GM12801 (cell line): Measurements from ENCODE around the gene IPO13.

Source experiments
- TF ChIP-seq, protein P1 (sequence below): IDR thresholded peaks from one replicate; pipeline ENCODE4 v1.5.1; 2011; ENCODE audit warnings: control low read depth; ENCODE audit not compliant: insufficient read length; ENCODE audit errors: extremely low read depth

IPO13 gene

DNA sequence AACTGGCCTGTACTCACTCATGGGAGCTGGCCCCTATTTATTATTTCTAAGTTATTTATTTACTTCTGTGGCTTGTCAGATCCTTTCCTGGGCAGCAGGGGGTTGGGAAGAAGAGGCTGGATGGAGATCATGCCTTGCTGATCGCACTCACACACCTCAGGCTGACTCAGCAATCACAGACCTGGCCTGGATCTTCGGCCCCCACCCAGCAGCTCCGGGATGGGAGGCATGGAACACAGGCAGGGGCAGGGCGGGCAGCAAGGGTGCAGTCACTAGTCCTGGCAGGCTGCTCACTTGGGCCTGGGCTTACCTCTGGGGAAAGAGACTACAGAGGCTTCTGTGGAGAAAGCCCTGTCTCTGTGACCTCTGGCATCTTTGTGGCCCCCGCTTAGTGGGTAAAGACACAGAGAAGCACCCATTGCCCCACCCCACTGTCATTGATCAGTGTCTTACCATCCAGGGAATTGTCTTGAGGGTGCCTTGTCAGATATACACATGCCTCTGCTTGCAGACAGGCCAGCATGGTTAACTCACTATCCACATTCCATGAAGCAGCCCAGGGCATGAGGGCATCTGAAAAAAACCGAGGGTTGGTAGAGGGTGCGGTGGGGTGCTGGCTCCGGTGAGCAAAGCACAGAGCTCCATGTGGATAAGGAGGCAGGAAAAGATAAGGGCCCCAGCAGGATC is 9.4 kb upstream of the IPO13 start:
- TF ChIP-seq, protein P1, sequence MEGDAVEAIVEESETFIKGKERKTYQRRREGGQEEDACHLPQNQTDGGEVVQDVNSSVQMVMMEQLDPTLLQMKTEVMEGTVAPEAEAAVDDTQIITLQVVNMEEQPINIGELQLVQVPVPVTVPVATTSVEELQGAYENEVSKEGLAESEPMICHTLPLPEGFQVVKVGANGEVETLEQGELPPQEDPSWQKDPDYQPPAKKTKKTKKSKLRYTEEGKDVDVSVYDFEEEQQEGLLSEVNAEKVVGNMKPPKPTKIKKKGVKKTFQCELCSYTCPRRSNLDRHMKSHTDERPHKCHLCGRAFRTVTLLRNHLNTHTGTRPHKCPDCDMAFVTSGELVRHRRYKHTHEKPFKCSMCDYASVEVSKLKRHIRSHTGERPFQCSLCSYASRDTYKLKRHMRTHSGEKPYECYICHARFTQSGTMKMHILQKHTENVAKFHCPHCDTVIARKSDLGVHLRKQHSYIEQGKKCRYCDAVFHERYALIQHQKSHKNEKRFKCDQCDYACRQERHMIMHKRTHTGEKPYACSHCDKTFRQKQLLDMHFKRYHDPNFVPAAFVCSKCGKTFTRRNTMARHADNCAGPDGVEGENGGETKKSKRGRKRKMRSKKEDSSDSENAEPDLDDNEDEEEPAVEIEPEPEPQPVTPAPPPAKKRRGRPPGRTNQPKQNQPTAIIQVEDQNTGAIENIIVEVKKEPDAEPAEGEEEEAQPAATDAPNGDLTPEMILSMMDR = no peak

DNA sequence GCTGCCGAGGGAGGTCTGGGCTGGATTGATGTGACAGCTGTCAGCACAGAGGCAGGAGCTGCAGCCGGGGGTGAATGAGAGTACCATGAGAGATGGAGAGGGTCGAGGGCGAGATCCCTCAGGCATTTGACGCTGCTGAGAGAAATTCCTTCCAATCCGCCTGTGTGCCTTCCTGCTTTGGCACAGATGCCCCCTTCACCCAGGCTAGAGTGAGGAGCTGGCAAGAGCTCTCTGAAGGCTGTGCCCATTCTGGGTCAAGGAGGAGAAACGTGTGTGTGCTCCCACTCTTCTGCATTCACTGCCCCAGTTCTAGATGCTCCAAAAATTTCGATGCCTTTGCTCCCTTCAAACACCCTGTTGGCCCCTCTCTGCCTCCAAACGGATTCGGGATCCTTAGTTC is 8.4 kb upstream of the IPO13 start:
- TF ChIP-seq, protein P1 = no peak

DNA sequence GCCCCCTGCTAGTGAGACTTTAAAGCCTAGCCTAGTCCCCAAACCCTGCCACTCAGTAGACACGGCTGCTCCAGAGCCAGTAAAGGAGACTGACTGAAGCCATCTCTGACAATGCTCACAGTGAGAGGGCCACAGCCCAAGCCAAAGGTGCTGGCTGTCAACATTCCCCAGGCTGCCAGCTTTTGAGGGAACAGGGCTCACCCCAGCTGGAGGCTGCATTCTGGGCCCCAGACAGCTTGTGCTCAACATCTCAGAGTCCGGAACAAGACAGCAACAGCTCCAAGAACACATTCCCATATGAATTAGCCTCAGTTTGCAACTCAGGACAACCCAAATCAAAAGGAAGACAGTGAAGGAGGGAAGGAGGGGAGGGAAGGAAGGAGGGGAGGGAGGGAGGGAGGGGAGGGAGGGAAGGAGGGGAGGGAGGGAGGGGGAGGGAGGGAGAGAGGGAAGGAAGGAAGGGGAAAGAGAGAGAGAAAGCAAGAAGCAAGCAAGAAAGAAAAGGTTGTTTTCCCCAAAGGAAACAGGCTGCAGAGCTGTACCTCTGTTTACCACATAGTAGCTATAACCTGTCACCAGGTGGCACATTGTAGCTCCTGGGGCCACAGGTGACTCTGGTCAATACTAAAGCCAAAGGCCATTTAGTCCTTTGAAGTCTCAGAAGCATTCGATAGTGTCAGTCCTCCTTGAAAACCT is 7.7 kb upstream of the IPO13 start:
- TF ChIP-seq, protein P1 = no peak

DNA sequence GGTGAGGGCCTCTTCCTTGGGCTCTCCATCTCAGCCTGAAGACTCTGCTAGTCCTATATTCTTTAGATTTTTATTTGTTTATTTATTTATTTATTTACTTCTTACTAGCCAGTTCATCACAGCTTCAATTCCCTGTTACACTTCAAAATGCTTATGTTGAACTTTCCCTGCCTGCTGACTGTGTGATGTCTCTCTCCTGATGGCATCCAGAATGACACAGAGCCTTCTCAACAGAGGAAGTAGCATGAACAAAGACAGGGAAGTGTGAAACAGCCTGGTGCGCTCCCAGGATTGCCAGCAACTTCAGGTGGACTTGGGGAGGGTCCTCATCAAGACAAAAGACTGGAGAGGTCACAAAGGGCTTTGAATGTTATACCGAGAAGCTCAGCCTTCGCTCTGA is 4.3 kb upstream of the IPO13 start:
- TF ChIP-seq, protein P1 = no peak

DNA sequence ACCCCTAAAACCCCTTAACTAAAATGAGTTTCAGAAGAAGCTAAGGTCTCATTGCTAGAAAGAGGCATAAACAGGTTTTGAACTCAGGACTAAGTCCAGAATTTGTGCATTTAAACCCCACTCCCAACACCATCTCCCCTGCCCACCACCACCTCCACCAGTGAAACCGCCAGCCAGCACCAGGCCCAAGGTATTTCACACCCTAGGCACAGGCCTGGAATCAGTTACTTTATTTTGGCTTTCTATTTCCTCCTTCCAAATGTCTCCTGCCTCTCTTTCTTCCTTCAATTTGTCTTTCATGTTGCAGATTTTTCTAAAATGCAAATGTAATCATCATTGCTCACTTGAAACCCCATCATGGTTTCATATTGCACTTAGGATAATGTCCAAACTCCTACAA is 1.9 kb upstream of the IPO13 start:
- TF ChIP-seq, protein P1 = no peak

DNA sequence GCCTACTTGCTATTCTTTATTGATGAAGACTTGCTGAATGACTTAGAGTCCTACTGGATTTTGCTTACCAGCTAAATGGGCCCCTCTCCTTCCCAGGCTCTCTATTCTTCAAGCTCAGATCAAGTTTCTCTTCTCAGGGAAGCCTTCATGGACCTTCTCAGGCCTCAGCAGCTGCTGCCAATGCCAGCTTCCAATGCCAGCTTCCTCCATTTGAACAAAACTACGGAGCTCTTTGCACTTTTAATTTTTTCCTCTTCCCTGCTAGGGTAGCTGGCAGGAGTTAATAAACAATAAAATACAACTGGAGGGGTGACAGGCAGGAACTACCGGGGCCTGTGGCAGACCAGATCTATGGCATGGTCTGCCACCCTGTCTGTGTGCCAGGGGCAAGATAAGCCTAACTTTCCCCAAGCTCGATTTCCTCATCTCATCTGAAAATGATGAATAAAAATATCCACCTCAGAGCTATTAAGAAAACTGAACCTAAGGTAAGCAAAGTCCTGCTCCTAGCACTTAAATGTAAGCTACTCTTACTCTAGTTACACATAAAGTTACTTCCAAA is 995 bp upstream of the IPO13 start:
- TF ChIP-seq, protein P1 = no peak

DNA sequence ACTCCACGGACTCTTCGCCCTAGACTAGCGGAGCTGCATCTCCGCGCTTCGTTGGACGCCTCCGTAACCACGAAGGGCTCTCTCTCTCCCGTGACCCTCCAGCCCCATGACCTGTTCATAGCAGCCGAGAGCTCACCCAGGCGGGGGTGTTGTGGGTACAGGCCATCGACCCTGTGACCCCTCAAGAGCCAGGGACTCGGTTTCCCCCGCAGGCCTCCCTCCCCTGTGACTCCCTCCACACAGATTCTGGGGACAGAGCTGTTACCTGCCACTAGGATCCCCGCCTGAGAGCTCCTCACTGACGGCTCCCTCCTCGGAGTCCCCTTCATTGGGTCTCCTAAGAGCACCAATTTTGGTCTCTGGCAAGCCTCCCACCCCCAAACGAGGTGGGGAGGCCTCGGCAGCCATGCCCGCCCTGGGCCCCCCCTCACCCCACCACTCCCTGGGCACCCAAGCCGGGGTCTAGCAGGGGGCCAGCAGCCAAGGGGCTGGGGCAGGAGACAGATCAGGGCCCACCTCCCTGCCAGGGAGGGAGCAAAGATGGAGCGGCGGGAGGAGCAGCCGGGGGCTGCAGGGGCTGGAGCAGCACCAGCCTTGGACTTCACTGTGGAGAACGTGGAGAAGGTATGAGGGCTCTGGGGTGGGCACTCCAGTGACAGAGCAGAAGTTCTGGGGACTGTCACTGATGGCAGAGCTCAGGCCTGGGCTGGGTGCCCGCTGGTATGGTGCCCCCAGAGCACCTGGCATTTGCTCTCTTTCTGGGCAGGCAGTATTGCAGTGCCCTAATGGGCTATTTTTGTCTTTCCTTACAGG is 517 bp downstream of the IPO13 start:
- TF ChIP-seq, protein P1 = no peak
